ENCODE results near the gene CD79A. TPM values are rescaled to one million over a fixed set of nuclear protein-coding genes. Genes with fewer than 3 reads are reported as not detected.

CD79A gene
- total and polyA plus RNA-seq, 7 donors: 1.8 to 169 (median 3.6) TPM; not detected in 4

GRCh38 chr19:41861116-41861768 is 15.8 kb upstream of the CD79A start:
- peaks cover 0 to 39% (median 33%) of the 10 kb centered on the region in 4 donors for H3K4me1 ChIP-seq
- H3K27ac ChIP-seq: peak overlapping the region; percentile 88 to 97 (median 94)
- H3K4me3 ChIP-seq: peak overlapping the region; percentile 84 to 98 (median 89)
- H3K9me3 ChIP-seq: no peaks in the 10 kb centered on the region
- intact Hi-C loops (cut with DNase I): loop anchor here (2.0 kb wide), 1 partner anchor 98 kb away; the partner anchor contains the start of gene RABAC1
- DNase-seq: no peak
- H3K36me3 ChIP-seq: peaks cover 9 to 48% (median 29%) of the 10 kb centered on the region in 4 donors
- no peaks in the 10 kb centered on the region for H3K27me3 ChIP-seq
- 14 to 31% methylated on average over 9 of the region's 9 CpGs for WGBS, 2 donors
- no peak for TF ChIP-seq EP300 (IDR thresholded peaks at IDR 0.05)
- TF ChIP-seq POLR2AphosphoS5 (IDR thresholded peaks at IDR 0.05): no peak
- TF ChIP-seq POLR2A (IDR thresholded peaks at IDR 0.05): no peak
- TF ChIP-seq CTCF (IDR thresholded peaks at IDR 0.05): no peak

GRCh38 chr19:41861846-41862245 is 15.2 kb upstream of the CD79A start:
- peak overlapping the region in 1 of 4 donors; percentile 84 for H3K4me3 ChIP-seq
- H3K9me3 ChIP-seq: no peaks in the 10 kb centered on the region
- H3K27ac ChIP-seq: no peak overlapping the region
- H3K36me3 ChIP-seq: peaks cover 15 to 54% (median 32%) of the 10 kb centered on the region in 4 donors
- 60 to 80% methylated on average over 9 of the region's 9 CpGs for WGBS, 2 donors
- peaks cover 0 to 40% (median 36%) of the 10 kb centered on the region in 4 donors for H3K4me1 ChIP-seq
- intact Hi-C loops (cut with DNase I): loop anchor here (2.0 kb wide), 1 partner anchor 97 kb away; the partner anchor contains the start of gene RABAC1
- no peak for DNase-seq
- H3K27me3 ChIP-seq: no peaks in the 10 kb centered on the region
- no peak for TF ChIP-seq POLR2A (IDR thresholded peaks at IDR 0.05)
- no peak for TF ChIP-seq EP300 (IDR thresholded peaks at IDR 0.05)
- no peak for TF ChIP-seq POLR2AphosphoS5 (IDR thresholded peaks at IDR 0.05)
- no peak for TF ChIP-seq CTCF (IDR thresholded peaks at IDR 0.05)

- WGBS, 2 donors: 54 to 67% methylated on average over 2 of the region's 2 CpGs
- no peak for TF ChIP-seq EP300 (IDR thresholded peaks at IDR 0.05)
- no peak for TF ChIP-seq CTCF (IDR thresholded peaks at IDR 0.05)
- no peak for TF ChIP-seq POLR2AphosphoS5 (IDR thresholded peaks at IDR 0.05)
- TF ChIP-seq POLR2A (IDR thresholded peaks at IDR 0.05): no peak
- intact Hi-C loops (cut with DNase I): no loop called here
Measured at GRCh38 chr19:41862445-41862986, 14.6 kb upstream of the CD79A start.

GRCh38 chr19:41863209-41863931 is 13.7 kb upstream of the CD79A start:
- 79 to 84% methylated on average over 11 of the region's 11 CpGs for WGBS, 2 donors
- no peak overlapping the region for H3K4me3 ChIP-seq
- intact Hi-C loops (cut with DNase I): no loop called here
- no peaks in the 10 kb centered on the region for H3K9me3 ChIP-seq
- H3K27ac ChIP-seq: no peak overlapping the region
- DNase-seq: no peak
- no peaks in the 10 kb centered on the region for H3K27me3 ChIP-seq
- peaks cover 17 to 68% (median 35%) of the 10 kb centered on the region in 4 donors for H3K36me3 ChIP-seq
- TF ChIP-seq POLR2A (IDR thresholded peaks at IDR 0.05): no peak
- no peak for TF ChIP-seq CTCF (IDR thresholded peaks at IDR 0.05)
- no peak for TF ChIP-seq EP300 (IDR thresholded peaks at IDR 0.05)
- TF ChIP-seq POLR2AphosphoS5 (IDR thresholded peaks at IDR 0.05): no peak
- peaks cover 0 to 40% (median 36%) of the 10 kb centered on the region in 4 donors for H3K4me1 ChIP-seq

More at GRCh38 chr19:41862445-41862986, 14.6 kb upstream of the CD79A start:
- DNase-seq: no peak
- Histone ChIP-seq H3K4me1 (peaks cover 0 to 40% (median 36%) of the 10 kb centered on the region in 4 donors), H3K27ac (no peak overlapping the region), H3K36me3 (peaks cover 17 to 60% (median 35%) of the 10 kb centered on the region in 4 donors), H3K27me3 (no peaks in the 10 kb centered on the region), H3K9me3 (no peaks in the 10 kb centered on the region), H3K4me3 (no peak overlapping the region)

Measured in sigmoid colon (tissue), 7 donors.